Measurements from ENCODE around the gene KLHL30. TPM values are rescaled to one million over a fixed set of nuclear protein-coding genes. Genes with fewer than 3 reads are reported as not detected.

Gene KLHL30
- total RNA-seq, 1 experiment from 2014 or later = not detected

GRCh38 chr2:238134393-238134785, 4.1 kb upstream of the KLHL30 start:
- H4K20me1 ChIP-seq (ENCODE audit: control insufficient read depth, insufficient read depth, insufficient read length) = no peaks in the 10 kb centered on the region
- no peaks in the 10 kb centered on the region for H3K9me3 ChIP-seq (ENCODE audit: control insufficient read depth, low read depth, low read length)
- no peak overlapping the region for H3K23ac ChIP-seq (ENCODE audit: insufficient read length, low read depth, low read length)
- peak overlapping the region in 1 of 3 experiments; percentile 44; a peak in 1 of 7 replicates for H3K27ac Mint-ChIP-seq
- no peak overlapping the region for H2AK5ac ChIP-seq (ENCODE audit: insufficient read length, low read length)
- no peak overlapping the region for H3K18ac ChIP-seq (ENCODE audit: insufficient read length, low read depth, low read length)
- H3K14ac ChIP-seq (ENCODE audit: insufficient read depth, low read length) = no peak overlapping the region
- H3K23me2 ChIP-seq (ENCODE audit: insufficient read length, low read depth, low read length, poor library complexity, severe bottlenecking) = no peaks in the 10 kb centered on the region
- H3K79me1 ChIP-seq (ENCODE audit: insufficient read depth, low read depth, low read length, poor library complexity, severe bottlenecking) = no peaks in the 10 kb centered on the region
- H3K27ac ChIP-seq (ENCODE audit: insufficient read length, low read depth, low read length) = no peak overlapping the region
- H3K36me3 Mint-ChIP-seq (ENCODE audit: insufficient read depth in 1 of 3, low read depth in 3 of 3) = no peaks in the 10 kb centered on the region
- no peak overlapping the region for H2BK5ac ChIP-seq (ENCODE audit: insufficient read length, low read length)
- H4K5ac ChIP-seq (ENCODE audit: insufficient read length, low read depth, low read length) = no peak overlapping the region
- no peaks in the 10 kb centered on the region; the same call in 1 of the 2 replicates for H3K27me3 Mint-ChIP-seq (ENCODE audit: low read depth)
- H2BK120ac ChIP-seq (ENCODE audit: low read depth, low read length, poor library complexity, severe bottlenecking) = no peak overlapping the region
- H3K4ac ChIP-seq (ENCODE audit: low read depth, low read length) = no peak overlapping the region
- H3K4me1 ChIP-seq (ENCODE audit: insufficient read depth, low read length) = no peaks in the 10 kb centered on the region
- H2AFZ ChIP-seq (ENCODE audit: low read length) = no peak overlapping the region
- no peak overlapping the region for H2BK20ac ChIP-seq (ENCODE audit: low read depth, low read length, poor library complexity, severe bottlenecking)
- no peak overlapping the region for H3K4me3 Mint-ChIP-seq
- H3K4me2 ChIP-seq (ENCODE audit: insufficient read depth, insufficient read length, low read length) = no peak overlapping the region
- no peaks in the 10 kb centered on the region for H3K79me2 ChIP-seq (ENCODE audit: insufficient read depth, low read length)
- no peak overlapping the region for H2BK12ac ChIP-seq (ENCODE audit: insufficient read length, low read depth, low read length)
- no peak for DNase-seq
- H3K56ac ChIP-seq (ENCODE audit: insufficient read length, low read depth, low read length) = no peak overlapping the region
- no peaks in the 10 kb centered on the region for H3K9me3 Mint-ChIP-seq
- no peaks in the 10 kb centered on the region for H3K4me1 Mint-ChIP-seq
- H3K27me3 ChIP-seq (ENCODE audit: insufficient read depth, low read length) = no peaks in the 10 kb centered on the region
- H3T11ph ChIP-seq (ENCODE audit: low read length) = no peak overlapping the region
- TF ChIP-seq, protein P1, sequence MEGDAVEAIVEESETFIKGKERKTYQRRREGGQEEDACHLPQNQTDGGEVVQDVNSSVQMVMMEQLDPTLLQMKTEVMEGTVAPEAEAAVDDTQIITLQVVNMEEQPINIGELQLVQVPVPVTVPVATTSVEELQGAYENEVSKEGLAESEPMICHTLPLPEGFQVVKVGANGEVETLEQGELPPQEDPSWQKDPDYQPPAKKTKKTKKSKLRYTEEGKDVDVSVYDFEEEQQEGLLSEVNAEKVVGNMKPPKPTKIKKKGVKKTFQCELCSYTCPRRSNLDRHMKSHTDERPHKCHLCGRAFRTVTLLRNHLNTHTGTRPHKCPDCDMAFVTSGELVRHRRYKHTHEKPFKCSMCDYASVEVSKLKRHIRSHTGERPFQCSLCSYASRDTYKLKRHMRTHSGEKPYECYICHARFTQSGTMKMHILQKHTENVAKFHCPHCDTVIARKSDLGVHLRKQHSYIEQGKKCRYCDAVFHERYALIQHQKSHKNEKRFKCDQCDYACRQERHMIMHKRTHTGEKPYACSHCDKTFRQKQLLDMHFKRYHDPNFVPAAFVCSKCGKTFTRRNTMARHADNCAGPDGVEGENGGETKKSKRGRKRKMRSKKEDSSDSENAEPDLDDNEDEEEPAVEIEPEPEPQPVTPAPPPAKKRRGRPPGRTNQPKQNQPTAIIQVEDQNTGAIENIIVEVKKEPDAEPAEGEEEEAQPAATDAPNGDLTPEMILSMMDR (conservative IDR thresholded peaks at IDR 0.05) = no peak
- H2BK15ac ChIP-seq (ENCODE audit: low read depth, low read length) = no peak overlapping the region
- H3K9ac ChIP-seq (ENCODE audit: extremely low read depth, insufficient read length, low read length) = no peak overlapping the region
- no peak overlapping the region for H4K91ac ChIP-seq (ENCODE audit: insufficient read length, low read depth, low read length)
- H4K8ac ChIP-seq (replicated peaks; ENCODE audit: insufficient read length, low read depth, low read length) = no peak overlapping the region
- WGBS (ENCODE audit: extremely low coverage, insufficient read length, low lambda C conversion rate) = no CpG with 5 or more reads among the region's 11 CpGs
